HG02943 (cell line): Measurements from ENCODE around the gene CLIC1.

Experiments used
- ATAC-seq: cut with Tn5 transposase; IDR thresholded peaks from one replicate; pipeline ENCODE4 v1.9.1; 2021; ENCODE audit warnings: mild to moderate bottlenecking, low read depth, moderate library complexity; ENCODE audit not compliant: unreplicated experiment

Gene CLIC1

DNA sequence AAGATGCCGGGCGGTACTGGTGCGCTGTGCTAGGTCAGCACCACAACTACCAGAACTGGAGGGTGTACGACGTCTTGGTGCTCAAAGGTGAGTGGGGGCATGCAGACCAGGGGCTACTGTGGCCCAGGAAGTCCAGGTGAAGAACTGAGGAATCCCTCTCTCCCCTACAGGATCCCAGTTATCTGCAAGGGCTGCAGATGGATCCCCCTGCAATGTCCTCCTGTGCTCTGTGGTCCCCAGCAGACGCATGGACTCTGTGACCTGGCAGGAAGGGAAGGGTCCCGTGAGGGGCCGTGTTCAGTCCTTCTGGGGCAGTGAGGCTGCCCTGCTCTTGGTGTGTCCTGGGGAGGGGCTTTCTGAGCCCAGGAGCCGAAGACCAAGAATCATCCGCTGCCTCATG, 28.6 kb downstream of the CLIC1 start:
- no peak for ATAC-seq

DNA sequence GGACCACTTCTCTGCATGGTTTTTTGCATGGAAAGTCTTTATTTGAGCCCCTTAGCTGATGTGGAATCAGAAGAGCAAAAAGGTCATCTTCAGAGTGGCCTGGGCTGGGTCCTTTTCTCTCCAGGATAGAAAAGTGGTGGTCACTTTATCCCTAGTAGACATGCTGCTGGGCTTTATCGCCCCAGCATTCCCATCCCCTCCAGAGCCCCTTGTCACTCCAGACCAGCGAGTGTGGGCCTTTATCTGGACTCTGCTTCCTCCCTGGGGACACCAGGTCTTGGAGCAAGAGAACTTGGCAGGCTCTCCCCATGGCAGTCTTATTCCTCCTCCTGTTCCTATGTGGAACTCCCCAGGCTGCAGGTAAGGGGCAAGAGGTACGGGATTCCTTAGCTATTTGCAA, 29.7 kb downstream of the CLIC1 start, which contains the start of gene LY6G6F:
TSS of gene LY6G6F (plus strand) at position 268 of the 400 bp plus-strand sequence. CDS start at position 309, 41 bp downstream.
- ATAC-seq, result no peak

DNA sequence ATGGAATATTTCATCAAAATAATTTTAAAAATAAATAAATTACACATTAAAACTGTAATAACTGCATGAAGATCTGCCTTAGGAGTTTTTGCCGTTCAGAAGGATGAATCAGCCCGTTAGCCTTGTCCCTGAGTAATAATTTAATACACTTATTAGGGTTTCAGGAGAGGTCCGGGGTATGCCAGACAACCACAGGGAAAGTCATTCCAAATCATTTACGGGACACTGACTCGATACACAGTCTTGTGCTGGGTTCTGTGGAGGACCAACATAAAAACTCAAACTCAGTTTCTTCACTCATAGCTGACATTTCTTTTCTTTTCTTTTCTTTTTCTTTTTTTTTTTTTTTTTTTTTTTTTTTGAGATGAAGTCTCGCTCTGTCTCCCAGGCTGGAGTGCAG, 30.4 kb downstream of the CLIC1 start:
- no peak for ATAC-seq

DNA sequence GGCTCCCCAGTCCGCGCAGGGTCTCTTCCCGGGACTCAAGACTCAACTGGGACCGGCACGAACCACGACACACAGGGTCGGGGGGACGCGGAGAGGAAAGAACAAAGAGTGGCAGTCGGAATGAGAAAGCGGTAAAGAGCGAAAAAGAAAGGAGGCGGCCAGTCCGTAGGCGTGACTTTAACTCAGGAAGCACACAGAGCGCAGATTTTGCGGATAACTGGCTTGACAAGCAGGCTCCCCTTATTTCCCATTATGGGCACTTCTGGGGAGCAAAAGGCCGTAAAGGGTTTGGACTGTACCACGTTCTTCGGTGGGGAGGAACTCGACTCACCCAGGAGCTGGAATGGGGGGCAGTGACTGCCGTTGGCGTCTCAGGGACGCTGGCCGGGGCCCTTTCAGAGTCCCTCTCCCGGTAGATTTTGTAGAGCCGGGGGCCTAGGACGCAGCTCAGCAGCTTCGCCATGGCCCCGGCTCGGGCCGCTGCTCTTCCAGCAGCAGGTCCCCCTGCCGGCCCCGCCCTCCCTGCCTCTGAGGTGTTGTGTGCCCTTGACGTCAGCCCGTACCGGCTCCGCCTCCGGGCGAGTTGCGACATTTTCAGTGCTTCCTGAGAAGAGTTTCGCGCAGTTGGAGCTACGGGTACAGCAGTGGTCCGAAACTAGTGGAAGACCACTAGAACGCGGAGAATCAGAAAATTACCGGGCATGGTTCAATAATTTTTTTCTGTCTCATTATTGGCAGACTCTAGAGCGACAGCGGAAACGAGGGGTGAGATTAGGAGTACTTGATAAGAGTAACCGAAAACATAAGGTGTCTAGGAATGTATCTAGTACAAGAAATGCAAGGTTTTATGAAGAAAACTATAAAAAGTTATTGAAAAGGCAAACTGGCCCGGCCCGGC, 33.3 kb downstream of the CLIC1 start, which contains the start of gene ABHD16A:
TSS of gene ABHD16A (minus strand) at position 506 of the 898 bp plus-strand sequence. CDS start at position 463, 43 bp downstream.
- peak; percentile 75 for ATAC-seq

DNA sequence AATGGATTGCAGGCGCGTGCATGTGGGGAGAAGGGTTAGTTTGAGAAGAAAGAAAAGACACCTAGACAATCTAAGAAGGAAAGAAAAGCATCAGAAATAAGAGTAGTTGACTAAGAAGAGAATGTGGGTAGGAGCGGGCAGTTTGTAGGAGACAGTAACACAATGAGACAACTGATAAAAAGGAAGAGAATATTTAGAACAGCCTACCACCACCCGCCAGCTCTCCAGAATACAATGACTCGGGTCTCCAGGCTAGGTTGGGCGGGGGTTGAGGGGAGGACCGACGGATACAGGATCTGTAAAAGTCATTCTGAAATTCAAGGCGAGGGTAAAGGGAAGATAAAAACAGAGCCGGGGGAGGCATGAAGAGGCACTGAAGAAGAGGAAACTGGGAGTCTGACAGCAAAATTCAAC, 33.9 kb downstream of the CLIC1 start:
- ATAC-seq, result no peak

DNA sequence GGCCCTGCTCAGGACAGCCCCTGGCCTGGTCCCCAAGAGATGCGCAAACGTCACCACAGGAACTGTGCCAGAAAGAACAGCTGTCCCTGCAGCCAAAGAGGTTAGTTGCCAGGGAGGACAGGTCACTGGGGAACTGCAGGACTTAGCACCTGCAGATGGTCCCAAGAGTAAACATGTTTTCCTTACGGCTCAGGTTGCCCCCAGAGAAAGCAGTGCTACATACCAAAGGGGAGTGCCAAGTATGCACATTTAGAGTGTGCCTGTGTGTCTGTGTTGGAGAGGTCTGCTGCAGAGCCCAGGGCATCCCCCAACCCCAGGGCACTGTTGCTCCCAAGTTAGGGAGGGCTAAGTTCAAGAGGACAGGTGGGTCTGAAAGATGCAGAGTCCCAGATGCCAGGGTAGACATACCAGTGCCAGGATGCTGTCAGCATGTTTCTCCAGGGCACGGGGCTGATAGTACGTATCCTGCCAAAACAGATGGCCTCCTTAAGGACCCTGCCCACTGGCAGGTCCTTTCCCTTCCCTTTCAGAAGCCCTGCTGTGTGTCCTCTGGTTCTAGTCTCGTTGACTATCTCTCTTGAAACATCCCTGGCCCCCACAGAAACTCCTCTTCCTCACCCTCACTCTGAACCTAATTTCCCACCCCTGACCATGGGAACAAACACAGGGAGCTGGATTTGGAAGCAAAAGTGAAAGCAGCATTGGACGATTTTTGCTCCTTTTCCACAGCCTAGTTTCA, 34.5 kb downstream of the CLIC1 start:
- ATAC-seq, result no peak

DNA sequence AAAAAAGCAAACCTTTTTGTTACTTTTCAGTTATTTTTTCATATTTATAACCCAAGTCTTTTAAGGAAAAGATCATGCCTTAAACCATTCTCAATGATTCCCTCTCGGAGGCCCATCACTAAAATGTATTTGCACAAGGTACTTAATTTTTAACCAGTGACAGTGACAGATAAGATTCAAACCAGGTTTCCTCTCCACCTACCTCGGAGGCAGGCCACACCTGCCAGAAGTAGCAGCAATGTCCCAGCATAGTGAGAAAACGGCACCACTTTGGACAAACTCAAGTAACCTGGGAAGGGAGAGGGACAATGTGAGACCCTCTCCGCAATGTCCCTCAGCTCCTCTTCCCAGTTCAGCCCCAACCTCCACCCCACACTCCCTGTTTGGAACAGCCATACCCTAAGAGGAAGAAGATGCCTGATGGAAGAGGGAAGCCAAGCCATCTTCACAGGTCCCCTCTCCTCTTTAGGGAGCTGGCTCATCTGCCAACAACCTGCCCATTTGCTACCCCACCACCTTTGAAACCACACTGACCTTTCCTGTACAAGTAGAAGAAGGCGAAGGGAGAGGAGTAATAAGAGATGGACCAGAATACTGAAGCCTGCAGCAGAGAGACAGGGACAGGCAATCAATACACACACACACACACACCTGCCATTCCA, 35.5 kb downstream of the CLIC1 start:
- ATAC-seq, result no peak

DNA sequence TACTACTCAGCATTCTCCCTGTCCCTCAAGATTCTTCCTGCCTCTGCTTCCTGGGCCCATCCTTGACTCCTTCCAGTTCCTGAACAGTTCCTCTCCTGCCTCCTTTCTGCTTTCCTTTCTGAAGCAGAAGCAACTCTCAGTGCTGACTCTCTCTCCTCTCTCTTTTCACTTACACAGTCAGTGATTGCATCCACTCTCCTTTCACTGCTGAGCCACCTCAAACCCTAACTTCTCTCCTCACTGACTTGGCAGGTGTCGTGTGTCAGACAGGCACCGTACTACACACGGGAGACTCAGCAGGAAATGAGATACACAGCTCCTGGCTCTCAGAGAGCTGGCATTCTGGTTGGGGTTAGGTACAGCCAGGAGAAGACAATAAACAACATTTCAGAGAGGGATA, 38.8 kb downstream of the CLIC1 start:
- ATAC-seq, result no peak

DNA sequence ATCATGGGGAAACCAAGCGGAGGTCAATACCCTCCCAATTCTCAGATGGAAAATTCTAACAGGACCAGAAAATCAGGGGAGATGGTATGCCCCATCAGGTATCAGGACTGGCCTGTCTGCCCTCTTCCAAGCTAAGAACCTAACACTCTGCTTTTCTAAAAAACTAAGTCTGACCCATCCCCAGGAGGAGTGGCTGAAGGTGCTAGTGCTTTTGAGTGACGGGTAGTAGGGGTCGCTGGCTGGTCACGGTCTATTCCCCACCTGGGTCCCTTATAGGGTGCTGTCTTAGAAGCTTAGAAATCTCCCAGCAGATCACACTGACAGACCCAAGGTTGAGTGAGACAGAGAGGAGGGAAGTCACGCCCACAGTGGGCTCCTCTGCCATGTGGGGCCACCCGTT, 42.8 kb downstream of the CLIC1 start:
- no peak for ATAC-seq

DNA sequence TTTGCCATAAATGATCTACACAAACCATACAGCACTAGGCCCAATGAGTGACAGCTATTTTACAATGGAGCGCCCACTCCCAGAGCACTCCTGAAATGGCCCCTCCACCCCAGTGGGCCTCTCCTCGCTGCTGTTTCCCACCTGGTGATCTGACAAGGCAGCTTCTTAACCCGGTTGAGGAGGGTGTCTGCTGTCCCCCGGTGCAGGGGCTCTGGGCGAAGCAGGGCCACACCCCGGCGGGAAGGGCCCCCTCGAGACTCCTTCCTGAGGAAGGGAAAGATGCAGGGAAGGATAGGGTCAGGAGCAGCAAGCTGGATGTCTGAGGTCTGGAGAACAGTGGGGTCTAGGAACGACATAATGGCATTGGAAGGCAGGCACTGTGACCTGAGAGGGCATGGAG, 43.4 kb downstream of the CLIC1 start:
- no peak for ATAC-seq

DNA sequence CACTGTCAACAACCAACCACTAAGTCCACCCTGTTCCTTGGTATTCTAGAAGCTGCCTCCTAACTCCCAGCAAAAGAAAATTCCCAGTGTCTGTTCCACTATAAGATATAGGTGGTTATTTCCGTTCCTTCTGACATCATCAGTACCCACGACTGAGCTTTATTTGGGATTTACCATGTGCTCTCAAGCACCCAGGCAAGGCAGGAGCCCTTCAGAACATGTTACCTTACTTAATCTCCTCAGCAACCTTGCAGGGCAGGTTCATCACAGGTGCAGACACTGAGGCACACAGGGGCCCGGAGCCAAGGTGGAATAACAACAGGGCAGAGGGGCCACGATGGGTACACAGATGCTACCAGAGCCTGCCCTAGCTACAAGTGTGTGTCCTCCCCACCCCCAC, 44.0 kb downstream of the CLIC1 start:
- no peak for ATAC-seq

DNA sequence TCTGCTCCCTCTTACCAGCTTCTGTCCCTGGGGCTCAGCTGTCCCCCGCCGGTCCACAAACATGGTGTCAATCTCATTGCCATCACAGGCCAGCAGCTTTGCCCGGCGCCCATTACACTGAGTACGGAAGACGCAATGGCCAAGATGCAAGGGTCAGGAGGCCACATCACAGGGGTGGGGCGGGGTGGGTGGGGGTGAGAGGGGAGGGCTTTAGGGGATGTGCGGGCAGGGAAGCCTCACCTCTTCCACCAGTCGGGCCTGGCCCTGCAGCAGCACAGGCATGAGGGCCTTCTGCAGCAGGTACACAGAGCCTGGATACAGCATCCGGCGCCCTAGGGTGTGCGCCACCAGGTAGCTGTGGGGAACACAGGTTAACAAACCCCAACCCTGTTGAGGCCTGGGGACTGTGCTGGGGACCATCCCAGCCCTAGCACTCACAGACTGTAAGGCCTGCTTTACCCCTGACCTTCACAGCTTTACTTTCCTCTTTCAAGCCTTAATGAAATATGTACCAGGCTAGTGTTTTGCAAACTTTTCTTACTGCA, 44.7 kb downstream of the CLIC1 start:
- no peak for ATAC-seq

DNA sequence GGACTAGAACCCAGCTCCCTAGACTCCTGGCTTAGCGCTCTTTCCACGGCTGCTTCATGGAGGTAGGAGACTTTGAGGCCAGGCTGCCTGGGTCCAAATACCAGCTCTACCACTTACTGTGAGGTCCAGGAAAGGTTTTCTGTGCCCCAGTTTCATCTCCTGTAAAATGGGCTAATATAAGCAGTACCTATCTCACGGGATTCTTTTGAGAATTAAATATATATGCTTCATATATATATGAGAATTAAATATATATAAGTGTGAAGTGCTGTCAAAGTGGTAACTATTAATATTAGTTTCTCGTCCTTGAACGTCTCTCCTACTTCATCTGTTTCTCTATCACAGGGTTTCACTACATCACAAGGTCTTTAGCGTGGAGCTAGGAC, 45.3 kb downstream of the CLIC1 start:
- ATAC-seq, result no peak

DNA sequence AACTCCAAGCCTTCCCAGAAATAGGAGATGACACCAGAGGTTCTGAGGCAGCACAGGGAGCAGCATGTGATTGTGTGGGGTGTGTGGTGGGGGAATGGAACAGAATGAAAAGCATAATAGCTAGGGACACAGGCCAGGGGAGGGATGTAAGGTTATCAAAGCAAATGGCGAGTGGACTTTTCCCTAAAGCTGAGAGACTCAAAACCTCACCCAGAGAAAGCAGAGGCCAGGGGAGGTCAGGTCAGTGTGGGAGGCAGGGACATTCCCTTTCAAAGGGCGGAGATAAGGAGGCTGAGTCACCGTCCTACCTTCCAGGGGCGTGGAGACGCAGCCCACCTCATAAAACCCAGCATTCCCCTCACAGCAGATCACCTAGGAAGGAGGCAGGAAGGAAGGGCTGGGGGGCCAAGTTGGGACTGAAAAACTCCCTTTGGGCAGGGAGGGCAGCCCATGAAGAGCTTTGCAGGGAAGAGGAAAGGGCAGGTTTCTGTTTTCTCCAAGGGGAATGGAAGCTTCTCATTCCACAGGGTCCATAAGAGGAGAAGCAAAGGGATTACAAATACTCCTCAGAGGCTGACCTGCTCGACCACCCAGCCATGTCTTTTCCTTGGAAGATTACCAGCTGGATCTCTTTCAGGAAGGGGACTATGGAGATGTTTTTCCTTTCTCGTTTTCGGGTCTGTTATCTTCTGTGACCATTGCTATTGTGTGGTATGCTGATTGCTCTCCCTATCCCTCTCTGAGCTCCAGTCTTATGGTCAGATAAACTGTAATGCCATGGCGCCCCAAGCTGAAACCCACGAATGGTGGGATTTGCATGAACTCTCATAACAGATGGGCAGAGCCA, 45.9 kb downstream of the CLIC1 start:
- no peak for ATAC-seq

DNA sequence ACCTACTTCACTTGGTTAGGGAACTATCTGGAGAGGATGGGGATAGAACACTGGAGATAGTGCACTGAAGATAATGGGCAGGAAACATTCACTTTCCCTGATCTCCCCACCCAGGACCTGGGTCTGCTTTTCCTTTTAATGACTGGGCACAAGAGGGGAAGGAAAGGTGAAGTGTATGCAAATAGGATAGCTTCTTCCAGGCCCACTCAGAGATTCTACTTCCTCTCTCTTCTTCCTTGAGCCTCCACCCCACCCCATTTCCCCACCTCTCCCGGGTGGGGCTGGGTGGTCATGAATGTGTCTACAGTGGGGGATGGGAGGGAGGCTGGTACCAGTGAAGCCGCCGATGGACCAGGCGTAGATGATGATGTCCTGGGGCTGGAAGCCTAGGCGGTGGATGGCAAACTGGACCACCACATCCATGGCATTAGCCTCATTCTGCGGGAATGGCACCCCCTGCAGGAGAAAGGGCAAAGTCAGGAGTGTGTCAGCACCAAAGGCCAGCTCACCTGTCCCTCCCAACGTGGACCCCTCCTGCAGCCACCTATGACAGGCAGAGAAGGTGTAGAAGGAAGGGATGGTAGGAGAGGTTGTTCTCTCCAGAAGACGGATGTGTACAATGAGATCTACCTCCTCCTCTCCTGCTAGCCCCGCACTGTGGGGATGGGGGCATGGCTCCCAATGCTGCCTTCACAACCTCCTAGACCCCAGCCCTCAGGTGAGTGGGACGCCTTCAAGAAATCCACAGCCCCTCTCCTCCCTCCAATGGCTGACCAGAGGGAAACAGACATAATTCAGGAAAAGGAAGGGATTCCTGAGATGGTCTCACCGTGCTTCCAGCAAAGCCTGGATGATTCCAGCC, 46.9 kb downstream of the CLIC1 start:
- ATAC-seq, result no peak

DNA sequence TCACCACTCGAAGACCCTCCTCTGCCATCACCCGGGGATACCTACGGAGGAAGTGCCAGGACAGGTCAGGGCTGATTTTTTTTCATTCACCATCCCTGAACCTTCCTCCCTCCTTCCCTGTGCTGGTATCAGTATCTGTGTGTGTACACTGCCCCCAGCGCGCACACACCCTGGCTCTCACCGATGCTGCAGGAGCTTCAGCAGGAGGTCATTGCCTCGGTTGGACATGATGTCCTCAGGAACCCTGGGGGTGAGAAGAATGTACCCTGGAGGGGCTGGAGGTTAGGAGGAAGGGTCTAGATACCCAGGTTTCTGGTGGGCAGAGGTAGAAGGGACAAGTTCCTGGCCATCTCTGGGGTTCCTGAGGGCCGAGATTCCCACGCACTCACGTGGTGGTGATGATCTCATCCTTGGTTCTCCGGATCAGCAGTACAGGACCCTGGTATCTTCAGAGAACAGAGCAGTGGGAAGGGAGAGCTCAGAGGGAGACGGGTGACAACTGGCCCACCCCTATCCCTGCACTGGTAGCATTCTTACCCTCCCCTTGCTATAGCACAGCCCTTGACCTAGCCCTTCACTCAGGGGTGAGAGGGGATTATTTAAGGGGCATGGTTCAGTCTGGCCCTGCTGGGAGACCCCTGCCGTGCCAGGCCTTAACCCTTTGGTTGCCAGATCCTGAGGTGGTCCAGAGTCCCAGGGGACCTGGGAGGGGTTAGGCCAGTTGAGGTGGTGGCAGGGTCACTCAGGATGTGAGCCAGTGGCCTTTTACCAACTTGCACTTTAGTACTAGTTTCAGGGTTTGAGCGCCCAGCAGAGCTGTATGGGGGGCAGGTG, 48.3 kb downstream of the CLIC1 start:
- ATAC-seq, result no peak

DNA sequence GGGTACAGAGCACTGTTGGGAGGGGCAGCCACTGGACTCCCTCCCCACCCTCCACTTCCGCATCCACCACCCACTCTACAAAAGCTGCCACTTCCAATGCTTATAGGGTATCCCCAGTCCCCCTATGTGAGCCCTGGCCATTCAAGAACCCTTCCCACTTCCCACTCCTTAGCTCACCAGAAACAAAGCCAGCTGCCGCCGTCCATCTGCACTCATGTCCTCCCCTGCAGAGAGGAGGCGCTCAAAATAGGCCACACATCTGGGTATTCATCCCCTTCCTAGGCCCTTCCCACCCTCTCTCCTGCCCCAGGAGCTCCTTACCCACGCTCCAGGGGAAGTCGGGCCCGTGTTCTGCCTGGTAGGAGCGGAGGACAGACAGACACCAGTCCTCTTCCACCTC, 49.0 kb downstream of the CLIC1 start:
- no peak for ATAC-seq

DNA sequence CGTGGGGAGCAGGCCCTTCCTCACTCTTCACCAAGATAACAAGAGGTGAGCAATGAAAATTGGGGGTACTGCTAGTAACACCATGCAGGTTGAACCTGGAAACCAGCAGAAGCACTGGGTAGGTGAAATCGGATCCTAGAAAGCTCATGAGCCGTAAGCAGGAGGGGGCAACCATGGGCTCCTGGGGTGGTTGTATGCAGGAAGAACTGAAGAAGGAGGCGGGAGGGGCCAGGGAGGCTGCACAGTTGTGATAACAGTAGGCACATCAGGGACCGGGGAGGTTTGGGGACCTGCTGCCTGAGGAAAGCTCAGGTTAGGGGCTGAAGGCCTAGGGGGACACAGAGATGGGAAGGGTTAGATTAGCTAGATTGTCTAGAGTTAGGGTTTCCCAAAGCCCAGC, 49.8 kb downstream of the CLIC1 start:
- no peak for ATAC-seq
